Epithelial cell of esophagus (primary cell): ENCODE results near the gene ZFYVE9.
A peak's percentile ranks its signal among the peaks of the same experiment; 100 is the strongest.

ENCODE experiments used
- DNase-seq: peaks from one replicate; pipeline ENCODE4 v3.0.0; 2010; ENCODE audit warnings: low read depth
- H3K4me3 ChIP-seq: 2 replicates; pipeline ENCODE4 v1.5.1; 2011; ENCODE audit warnings: mild to moderate bottlenecking, low read length, control low read depth
- TF ChIP-seq, protein P1 (sequence below): IDR thresholded peaks from 2 replicates; pipeline ENCODE4 v1.5.1; 2011; ENCODE audit warnings: low read depth, mild to moderate bottlenecking, low read length, control low read depth, inconsistent platforms; ENCODE audit not compliant: insufficient read depth; ENCODE audit errors: missing control alignments

The ZFYVE9 gene

DNA sequence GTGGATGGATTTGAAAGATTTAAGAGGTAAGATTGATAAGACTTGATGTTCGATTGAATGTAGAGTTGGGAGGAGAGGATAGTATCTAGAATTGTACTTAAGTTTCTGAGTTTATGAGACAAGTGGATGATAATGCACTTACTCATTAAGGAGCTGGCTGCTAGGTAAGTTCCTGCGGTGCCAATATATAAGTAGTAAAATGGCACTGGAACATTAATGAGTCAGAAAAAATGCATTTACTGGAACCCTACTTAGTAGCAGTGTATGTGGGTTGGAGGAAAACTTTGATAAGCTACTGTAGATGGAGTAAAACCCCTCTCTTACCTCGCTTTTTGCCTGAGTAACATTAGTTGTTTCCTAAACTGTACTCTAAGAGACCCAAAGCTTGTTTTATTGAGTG is 68.2 kb downstream of the ZFYVE9 start:
- DNase-seq = peak; percentile 85
- H3K4me3 ChIP-seq = no peak overlapping the region
- TF ChIP-seq, protein P1, sequence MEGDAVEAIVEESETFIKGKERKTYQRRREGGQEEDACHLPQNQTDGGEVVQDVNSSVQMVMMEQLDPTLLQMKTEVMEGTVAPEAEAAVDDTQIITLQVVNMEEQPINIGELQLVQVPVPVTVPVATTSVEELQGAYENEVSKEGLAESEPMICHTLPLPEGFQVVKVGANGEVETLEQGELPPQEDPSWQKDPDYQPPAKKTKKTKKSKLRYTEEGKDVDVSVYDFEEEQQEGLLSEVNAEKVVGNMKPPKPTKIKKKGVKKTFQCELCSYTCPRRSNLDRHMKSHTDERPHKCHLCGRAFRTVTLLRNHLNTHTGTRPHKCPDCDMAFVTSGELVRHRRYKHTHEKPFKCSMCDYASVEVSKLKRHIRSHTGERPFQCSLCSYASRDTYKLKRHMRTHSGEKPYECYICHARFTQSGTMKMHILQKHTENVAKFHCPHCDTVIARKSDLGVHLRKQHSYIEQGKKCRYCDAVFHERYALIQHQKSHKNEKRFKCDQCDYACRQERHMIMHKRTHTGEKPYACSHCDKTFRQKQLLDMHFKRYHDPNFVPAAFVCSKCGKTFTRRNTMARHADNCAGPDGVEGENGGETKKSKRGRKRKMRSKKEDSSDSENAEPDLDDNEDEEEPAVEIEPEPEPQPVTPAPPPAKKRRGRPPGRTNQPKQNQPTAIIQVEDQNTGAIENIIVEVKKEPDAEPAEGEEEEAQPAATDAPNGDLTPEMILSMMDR = no peak

DNA sequence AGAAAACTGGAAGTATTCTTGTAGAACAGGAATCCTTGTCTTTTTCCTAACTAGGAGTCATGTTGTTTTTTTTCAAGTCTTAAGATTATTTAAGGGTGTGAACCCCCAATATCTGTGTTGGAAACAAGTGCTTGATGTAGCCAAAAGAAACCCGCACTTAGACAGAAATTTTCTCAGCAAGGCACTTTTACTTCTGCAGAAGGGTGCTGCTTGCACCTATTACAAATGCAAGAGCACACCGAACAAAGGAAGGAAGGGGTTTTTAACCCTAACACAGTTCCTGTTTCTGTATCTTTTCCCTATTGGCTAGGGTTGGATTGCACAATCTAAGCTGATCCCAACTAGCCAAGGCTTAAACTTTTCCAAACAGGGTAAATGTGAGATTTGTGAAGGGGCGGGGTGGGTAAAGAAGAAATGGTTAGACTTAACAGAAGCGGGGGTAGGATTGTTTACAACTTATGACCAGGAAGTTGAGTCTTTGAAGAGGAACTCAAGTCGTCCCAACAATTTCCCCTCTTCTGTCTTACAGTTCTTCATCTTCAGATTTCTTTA is 75.1 kb downstream of the ZFYVE9 start:
- no peak for DNase-seq
- no peak overlapping the region for H3K4me3 ChIP-seq
- TF ChIP-seq, protein P1 = no peak

DNA sequence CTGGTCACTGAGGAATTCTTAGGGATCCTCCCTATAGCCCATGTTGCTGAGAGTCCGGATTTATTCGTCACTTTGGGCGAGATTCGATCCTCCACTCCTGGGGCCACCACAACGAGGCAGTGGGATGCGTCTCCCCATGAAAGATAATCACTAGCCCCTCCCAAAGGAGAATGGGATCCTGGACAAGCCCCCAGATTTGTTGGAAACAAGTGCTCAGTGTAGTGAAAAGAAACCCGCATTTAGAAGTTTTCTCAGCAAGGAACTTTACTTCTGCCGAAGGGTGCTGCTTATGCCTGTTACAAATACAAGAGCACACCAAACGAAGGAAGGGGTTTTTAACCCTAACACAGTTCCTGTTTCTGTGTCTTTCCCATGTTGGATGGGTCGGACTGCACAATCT is 83.3 kb downstream of the ZFYVE9 start:
- TF ChIP-seq, protein P1 = no peak
- no peak for DNase-seq
- H3K4me3 ChIP-seq = no peak overlapping the region

DNA sequence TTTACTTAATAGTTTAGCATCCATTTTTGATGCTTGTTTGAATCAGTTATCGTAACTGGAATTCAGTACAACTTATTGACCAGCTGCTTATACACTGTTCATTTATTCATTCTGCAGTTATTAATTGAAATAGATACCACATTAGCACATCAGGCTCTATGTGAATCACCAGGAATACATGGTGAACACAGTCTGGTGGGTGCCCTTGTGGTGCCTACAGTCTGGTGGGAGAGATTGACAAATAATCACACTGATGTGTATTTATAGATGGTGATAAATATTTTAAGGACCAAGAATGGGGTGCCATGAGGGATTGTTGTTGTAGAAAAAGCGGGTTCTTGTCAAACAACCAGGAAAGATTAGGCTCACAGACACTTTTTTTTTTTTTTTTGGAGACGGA is 87.6 kb downstream of the ZFYVE9 start:
- TF ChIP-seq, protein P1 = no peak
- DNase-seq = no peak
- no peak overlapping the region for H3K4me3 ChIP-seq

DNA sequence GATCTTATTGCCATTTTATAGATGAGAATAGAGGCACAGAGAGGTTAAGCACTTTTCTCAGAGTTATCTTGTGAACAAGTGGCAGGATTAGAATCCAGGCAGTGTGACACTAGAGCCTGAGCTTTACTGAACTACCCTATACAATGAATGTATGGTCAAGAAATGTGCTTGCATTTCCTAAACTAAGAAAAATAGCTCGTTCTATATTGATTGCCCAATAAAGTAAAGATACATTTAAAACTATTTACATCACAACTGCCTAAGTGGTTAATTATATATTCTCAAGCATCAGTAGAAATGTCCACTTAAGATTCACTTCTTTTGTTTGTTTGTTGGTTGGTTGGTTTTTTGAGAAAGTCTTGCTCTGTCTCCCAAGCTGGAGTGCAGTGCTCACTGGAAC is 91.6 kb downstream of the ZFYVE9 start:
- no peak overlapping the region for H3K4me3 ChIP-seq
- no peak for DNase-seq
- TF ChIP-seq, protein P1 = no peak

DNA sequence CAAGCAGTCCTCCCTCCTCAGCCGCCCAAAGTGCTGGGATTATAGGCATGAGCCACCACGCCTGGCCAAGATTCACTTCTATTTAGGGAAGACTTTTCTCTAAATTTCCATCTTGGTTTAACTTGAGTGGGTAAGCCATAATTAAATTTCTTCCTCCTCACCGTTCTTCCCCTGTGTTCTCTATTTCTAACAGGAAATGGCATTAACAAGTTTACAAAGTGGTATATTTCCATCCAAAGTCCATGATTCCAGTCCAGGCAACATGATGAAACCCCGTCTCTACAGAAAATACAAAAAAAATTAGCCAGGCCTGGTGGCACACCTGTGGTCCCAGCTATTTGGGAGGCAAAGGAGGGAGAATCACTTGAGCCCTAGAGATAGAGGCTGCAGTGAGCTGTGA is 92.1 kb downstream of the ZFYVE9 start:
- DNase-seq = no peak
- TF ChIP-seq, protein P1 = no peak
- no peak overlapping the region for H3K4me3 ChIP-seq

DNA sequence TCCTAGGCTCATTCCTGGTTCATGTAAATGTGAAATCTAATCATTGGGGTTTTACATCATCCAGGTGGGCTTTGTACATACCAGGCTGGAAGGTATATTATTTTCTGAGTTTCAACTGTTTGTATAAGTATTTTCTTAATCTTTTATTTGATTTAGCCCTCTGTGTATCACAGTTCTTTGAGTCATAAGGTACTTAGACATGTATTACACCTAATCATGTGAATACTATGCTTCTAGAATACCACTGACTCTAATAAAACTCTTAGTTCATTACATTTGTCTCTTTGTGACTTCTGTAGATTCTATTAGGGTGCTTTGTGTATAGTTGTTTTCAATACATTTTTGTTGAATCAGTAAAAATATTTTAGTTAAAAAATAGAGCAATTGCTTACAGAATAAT is 92.8 kb downstream of the ZFYVE9 start:
- TF ChIP-seq, protein P1 = no peak
- H3K4me3 ChIP-seq = no peak overlapping the region
- DNase-seq = no peak
